Right lung (tissue), 10 donors: ENCODE results near the gene ABCD3. TPM values are rescaled to one million over a fixed set of nuclear protein-coding genes. Genes with fewer than 3 reads are reported as not detected.
A peak's percentile ranks its signal among the peaks of the same experiment; 100 is the strongest.
"Not testable (repeated sequence)": the region's sequence is repeated elsewhere in the genome, so short reads cannot be mapped to it uniquely, and the experiment has no call there.

Source experiments
- DNase-seq, 2 donors: peaks; one replicate each; pipeline ENCODE4 v3.0.0-alpha.2; 2013
- long read RNA-seq, 8 donors: transcript quantifications; one replicate each; lab custom pipeline, GENCODE V29; 2026
- polyA plus RNA-seq, 5 donors: library from polyadenylated mRNA; unstranded; fragments of 120-200 nt; gene quantifications; one replicate each; pipeline versions ENCODE4 v1.2.1 to v1.2.3, GENCODE V29; 2013; ENCODE audit warnings: inconsistent platforms in 1 of 5, low replicate concordance in 1 of 5; ENCODE audit not compliant: insufficient read length in 5 of 5, insufficient read depth in 1 of 5

The ABCD3 gene
- polyA plus RNA-seq: 10 to 100 TPM; 37.1 to 49.2 (median 47.7) TPM
- long read RNA-seq, donor 1, full-length matches to known transcripts: 10 of 15 reads
- long read RNA-seq, donor 1, partial matches to known transcripts: 5 of 15 reads
- long read RNA-seq, donor 1, other reads (novel, unspliced or antisense): 0 of 15 reads
- long read RNA-seq, donor 2, transcript ABCD3-202 (23 exons, 3,538 nt): major isoform, 9 of 15 reads
- long read RNA-seq, donor 2, partial matches to known transcripts: 6 of 15 reads
- long read RNA-seq, donor 2, other reads (novel, unspliced or antisense): 0 of 15 reads
- long read RNA-seq, donor 3, transcript ABCD3-202 (23 exons, 3,538 nt): major isoform, 7 of 19 reads
- long read RNA-seq, donor 3, partial matches to known transcripts: 9 of 19 reads
- long read RNA-seq, donor 3, other reads (novel, unspliced or antisense): 0 of 19 reads
- long read RNA-seq, donor 4, partial matches to known transcripts: 10 of 15 reads
- long read RNA-seq, donor 4, other reads (novel, unspliced or antisense): 0 of 15 reads
- long read RNA-seq, donor 5, transcript ABCD3-202 (23 exons, 3,538 nt): major isoform, 8 of 21 reads
- long read RNA-seq, donor 5, partial matches to known transcripts: 13 of 21 reads
- long read RNA-seq, donor 5, other reads (novel, unspliced or antisense): 0 of 21 reads
- long read RNA-seq, donor 6, full-length matches to known transcripts: 8 of 14 reads
- long read RNA-seq, donor 6, partial matches to known transcripts: 6 of 14 reads
- long read RNA-seq, donor 6, other reads (novel, unspliced or antisense): 0 of 14 reads
- long read RNA-seq, donor 7, full-length matches to known transcripts: 4 of 4 reads
- long read RNA-seq, donor 7, partial matches to known transcripts: 0 of 4 reads
- long read RNA-seq, donor 7, other reads (novel, unspliced or antisense): 0 of 4 reads
- long read RNA-seq, donor 8, partial matches to known transcripts: 0 of 1 reads
- long read RNA-seq, donor 8, other reads (novel, unspliced or antisense): 0 of 1 reads

DNA sequence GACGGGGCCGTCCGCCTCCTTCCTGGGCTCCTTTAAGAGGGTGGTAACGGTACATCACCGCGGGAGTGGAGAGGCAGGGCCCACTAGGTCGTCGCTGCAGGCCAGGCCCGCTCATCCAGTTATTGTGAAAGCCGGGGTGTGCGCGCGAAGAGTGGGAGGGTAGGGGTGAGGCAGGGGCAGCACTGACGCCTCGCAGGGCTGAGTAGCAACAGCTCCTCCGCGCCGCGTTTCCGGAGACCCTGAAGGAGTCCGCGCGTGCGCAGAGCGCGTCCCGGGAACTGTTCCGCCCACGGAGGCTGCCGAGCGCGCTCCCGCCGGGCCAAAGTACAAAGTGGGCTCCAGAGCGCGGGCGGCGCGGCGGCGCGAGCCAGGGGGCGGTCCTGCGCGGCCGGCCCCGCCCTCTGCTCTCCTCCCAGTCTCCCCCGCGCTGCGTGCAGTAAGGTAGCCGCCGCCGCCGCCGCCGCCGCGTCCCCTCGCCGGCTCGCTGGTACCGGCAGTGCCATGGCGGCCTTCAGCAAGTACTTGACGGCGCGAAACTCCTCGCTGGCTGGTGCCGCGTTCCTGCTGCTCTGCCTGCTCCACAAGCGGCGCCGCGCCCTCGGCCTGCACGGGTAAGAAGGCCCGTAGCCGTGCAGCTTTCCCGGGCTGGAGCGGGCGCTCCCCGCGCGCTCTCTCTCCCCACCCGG, at the start of gene ABCD3:
ABCD3 (plus strand) TSS at position 412 of the 686 bp plus-strand sequence; CDS start at position 502, 90 bp downstream.
- peak; percentile 99 for DNase-seq

DNA sequence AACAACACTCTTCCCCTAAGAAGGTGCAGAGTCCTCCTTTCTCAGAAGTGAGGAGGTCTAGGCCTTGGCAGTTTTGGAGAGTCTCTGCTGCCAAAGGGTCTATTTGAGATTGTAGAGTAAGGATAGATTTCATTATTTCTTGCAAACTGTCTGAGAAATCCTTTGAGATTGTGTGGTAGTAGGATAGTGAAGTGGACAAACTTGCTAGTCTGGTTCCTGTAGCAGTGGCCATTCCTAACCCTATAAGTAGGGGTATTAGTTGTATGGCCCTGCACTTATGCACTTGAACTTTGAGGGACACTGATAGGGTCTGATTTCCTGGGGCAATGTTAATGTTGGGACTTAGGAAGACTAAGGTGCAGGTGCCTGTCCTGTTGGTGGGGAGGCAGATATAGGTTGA, 45.4 kb upstream of the ABCD3 start:
- DNase-seq: peak; percentile 19

DNA sequence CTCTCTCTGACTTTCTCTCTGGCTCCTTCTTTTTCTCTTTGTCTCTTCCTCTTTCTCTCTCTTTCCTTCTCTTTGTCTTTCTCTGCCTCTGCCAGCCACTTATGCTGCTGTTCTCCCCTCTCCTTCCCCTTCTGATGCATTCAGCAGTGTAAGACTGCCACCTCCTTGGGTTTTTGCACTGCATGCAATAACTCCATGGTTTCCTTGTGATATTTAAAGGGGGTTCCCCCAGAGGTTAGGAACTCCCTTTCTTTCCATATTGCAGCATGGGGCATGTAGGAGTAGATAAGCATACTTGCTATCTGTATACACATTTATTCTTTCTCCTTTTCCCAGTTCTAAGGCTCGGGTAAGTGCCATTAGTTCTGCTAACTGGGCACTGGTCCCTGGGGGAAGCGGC, 44.9 kb upstream of the ABCD3 start:
- DNase-seq: not testable (repeated sequence)

GRCh38 chr1:94375666-94376065, 42.5 kb upstream of the ABCD3 start:
- DNase-seq: not testable (repeated sequence)

GRCh38 chr1:94378493-94378892, 39.7 kb upstream of the ABCD3 start:
- not testable (repeated sequence) for DNase-seq

- no peak for DNase-seq
Measured at GRCh38 chr1:94379615-94380014, 38.6 kb upstream of the ABCD3 start.

DNA sequence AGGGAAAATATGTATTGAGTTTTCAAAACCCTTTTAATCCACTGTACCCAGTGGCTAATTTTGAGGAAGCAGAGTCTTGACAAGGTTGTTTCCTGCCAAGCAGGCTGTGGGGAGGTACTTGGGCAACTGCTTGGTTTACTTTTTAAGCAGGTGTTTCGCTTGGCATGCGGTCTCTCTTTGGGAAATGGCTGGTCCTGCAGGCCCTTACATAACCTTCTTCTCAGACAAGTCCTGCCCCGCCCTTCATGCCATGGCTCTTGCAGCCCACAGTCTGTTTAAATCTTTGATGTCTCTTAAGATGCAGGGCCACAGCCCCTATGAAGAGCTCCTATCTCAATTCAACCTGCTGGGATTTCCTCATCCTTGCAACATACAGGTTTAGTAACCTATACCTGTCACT, 36.0 kb upstream of the ABCD3 start:
- DNase-seq: peak; percentile 42 to 47

DNA sequence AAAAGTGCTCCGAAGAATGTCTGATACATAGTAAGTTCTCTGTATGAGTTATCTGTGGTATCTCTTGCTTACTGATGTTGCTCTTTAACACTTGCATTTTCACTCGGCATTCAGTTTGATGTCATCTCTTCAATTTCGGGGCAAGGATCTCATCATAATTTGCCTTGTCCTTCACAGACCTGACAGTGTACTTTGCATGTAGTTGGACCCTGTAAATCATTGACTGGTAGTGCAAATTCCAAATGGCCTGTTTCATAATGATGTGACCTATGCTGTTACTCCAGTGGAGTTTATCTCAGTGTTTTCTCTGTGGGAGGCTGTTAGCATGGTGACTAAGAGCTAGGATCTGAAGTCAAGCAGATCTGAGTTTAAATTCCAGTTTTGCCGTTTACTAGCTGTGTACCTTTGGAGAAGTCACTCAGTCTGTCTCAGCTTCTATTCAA, 34.2 kb upstream of the ABCD3 start:
- peak in 1 of 2 donors; percentile 24 for DNase-seq

GRCh38 chr1:94384485-94385265, 33.5 kb upstream of the ABCD3 start:
- DNase-seq: peak; percentile 24 to 36

DNA sequence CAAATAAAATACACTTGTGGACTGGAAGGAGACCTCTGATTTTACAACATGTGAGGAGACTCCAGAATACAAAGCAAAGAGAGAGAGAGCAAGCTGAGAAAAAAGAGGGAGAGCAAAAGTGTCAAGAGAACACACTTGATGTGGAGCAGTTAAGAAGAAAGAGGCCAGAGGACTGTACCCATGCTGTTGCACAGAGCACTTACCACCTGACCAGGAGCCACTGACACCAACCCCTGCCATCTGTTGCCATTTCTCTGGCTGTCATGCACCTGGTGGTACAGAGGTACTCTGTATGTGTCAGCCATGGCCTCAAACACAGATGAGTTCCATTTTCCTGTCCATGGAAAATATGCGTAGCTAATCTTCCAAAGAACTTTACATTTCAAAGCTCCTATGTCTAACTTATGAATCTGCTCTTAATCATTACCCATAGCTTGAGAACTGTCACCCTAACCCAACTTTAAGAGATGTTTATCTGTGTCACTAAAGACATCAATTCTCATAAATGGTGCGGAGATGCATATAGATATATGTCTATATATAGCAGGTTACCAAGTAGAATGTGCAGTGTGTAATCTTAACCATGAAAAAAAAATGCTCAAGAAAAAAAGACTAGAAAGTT, 32.8 kb upstream of the ABCD3 start:
- no peak for DNase-seq

DNA sequence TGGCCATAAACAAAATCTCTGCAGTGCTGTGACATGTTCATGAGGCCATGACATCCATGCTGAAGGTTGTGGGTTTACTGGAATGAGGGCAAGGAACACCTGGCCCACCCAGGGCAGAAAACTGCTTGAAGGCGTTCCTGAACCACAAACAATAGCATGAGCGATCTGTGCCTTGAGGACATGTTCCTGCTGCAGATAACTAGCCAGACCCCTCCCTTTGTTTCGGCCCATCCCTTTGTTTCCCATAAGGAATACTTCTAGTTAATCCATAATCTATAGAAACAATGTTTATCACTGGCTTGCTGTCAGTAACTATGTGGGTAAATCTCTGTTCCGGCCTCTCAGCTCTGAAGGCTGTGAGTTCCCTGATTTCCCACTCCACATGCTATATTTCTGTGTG, 28.9 kb upstream of the ABCD3 start:
- DNase-seq: no peak

DNA sequence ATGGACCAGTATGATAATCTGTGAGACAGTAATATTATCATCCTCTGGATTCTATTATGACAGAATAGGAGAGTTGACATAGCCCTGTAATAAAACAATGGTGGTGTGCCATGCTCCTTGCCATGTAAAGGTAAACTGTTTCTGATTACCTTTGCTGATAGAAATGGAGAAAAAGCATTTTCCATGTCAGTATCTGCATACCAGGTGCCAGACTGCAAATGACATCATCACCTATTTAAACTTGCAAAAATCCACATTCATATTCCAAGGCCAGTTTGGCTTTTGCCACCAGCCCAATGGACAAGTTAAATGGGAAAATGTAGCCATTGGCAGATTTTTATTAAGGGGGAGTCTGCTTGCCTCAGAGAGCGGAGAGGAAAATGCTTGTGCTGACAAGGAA, 23.9 kb upstream of the ABCD3 start:
- DNase-seq: no peak

DNA sequence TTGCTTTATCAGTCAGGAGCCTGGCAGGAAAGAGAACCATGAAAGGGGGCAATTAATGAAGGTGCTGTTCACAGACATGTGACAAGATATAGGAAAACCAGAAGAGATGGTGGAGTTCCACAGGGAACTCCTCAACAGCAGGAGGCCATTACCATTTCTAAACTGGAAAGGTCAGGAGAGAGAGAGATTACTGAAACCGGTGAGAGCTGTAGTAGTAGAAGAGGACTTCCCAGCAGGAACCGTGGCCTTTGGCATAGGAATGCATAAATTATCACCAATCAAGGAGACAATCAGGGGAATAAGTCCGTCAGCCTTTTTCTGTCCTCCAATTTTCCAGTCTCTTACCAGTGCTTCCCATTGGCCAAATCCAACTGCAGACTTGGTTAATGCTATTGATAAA, 23.0 kb upstream of the ABCD3 start:
- DNase-seq: no peak

GRCh38 chr1:94395748-94396309, 22.4 kb upstream of the ABCD3 start:
- DNase-seq: no peak

DNA sequence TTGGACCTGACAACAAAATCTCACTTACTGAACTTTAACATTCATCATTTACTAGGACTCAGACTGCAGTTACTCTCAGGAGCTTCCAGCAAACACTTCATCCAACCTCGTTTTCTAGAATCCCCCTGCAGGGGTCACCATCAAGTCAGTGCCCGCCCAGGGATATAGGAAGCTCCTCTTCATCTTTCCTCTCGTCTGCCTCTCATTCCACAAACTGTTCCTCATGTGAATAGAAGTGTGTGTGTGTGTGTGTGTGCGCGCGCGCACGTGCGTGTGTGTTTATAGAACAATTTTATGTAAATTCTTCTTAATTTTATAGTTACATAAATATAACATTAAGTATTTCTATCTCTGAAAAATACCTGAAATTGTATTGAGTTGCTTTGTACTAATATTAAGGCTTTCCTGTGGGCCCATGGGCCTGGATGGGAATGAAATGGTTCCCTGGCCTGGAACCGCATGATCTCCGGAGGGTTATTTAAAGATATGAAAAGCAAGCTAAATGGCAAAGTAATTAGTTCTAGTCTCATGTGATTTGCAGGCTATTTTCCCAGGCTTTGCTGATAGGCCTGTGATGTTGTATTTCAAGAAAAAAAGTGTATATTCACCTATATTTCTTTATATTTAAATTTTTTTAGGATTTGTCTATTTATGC, 21.7 kb upstream of the ABCD3 start:
- DNase-seq: no peak

DNA sequence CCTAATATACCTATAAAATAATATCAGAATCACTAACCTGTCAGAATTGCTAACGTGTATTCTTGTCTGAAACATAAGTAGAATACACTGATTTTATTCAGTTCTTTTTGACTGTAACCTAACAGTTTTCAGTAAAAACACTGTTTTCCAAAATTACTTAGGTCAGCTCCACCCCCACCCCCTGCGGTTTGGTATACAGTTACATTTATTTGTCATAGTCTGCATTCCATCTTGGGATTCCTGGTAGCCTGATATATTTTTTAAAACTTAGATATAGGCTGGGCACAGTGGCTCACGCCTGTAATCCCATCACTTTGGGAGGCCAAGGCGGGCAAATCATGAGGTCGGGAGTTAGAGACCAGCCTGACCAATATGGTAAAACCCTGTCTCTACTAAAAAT, 19.8 kb upstream of the ABCD3 start:
- DNase-seq: no peak

DNA sequence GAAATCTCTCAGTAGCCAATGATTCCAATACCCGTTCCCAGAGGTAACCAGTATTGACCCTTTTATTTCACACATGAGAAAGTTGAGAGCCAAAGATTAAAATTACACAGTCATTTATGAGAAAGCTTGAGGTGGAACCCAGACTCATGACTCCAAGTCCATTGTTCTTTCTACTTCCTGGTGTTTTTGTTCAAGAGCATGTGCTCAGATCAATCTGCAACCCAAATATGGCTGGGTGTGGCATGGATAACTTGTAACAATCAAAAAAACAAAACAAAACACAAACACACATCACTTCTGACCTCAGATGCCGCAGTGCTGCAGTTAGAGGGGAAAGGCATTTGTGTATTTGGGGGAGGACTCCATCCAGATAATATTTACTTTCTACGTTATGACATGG, 18.7 kb upstream of the ABCD3 start:
- no peak for DNase-seq

DNA sequence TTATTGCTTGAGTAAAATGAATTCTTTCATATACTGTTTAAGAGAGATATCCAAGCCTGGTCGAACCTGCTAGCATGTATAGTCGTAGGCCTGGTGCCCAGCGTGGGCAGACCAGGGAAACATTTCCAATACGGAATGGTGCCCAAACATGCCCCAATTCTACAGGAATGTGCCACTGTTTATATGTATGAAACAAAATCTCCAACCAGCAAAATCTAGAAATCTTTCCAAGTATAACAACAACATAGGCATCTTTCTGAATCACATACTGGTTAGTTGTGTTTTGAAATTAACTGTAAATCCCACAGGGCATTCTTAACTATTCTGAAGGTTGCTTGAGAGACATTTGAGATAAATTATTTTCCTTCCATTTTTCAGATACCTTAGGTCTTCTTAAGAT, 17.0 kb upstream of the ABCD3 start:
- no peak for DNase-seq

GRCh38 chr1:94406446-94406845, 11.7 kb upstream of the ABCD3 start:
- no peak for DNase-seq
